GM19372 (cell line): Measurements from ENCODE around the gene RNU1-4.
"Not testable (repeated sequence)": the region's sequence is repeated elsewhere in the genome, so short reads cannot be mapped to it uniquely, and the experiment has no call there.

ENCODE experiments used
- ATAC-seq: cut with Tn5 transposase; IDR thresholded peaks from one replicate; pipeline ENCODE4 v1.9.1; 2021; ENCODE audit warnings: mild to moderate bottlenecking, low read depth, moderate library complexity; ENCODE audit not compliant: unreplicated experiment

Gene RNU1-4

DNA sequence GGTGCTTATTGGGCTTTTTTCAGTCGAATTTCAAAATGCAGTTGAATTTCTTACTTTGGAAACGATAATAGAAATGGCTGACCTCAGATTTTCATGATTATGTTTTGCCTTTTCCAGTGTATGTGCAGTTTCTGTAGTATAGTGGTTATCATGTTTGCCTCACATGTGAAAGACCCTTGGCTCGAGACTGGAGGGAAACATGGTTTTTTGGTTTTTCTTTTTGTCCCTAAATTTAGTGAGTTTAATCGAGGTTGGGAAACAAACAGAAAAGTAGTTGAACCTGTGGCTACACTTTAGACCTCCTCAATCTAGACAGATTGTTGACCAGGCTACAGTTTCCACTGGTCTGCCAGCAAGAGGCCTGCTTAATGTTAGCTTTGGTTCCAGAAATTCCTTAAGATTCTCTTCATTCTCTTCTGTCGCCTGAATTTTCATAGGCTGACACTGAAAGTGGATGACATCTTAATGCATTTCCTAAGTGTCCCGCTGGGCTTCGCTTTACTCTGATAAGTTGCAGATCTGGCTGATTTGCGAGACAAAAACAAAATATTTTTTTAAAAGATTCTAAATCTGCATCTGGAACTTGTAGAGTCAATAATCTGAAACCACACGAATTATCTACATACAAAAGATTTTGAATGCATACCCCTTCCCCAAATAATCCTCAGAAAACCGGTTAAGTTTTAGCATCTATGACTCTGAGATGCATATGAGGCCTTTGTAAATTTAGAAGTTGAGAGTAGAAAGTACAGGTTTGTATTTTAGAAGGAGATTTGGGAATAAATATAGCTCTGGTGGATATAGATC is 14.7 kb upstream of the RNU1-4 start:
- ATAC-seq, result not testable (repeated sequence)

DNA sequence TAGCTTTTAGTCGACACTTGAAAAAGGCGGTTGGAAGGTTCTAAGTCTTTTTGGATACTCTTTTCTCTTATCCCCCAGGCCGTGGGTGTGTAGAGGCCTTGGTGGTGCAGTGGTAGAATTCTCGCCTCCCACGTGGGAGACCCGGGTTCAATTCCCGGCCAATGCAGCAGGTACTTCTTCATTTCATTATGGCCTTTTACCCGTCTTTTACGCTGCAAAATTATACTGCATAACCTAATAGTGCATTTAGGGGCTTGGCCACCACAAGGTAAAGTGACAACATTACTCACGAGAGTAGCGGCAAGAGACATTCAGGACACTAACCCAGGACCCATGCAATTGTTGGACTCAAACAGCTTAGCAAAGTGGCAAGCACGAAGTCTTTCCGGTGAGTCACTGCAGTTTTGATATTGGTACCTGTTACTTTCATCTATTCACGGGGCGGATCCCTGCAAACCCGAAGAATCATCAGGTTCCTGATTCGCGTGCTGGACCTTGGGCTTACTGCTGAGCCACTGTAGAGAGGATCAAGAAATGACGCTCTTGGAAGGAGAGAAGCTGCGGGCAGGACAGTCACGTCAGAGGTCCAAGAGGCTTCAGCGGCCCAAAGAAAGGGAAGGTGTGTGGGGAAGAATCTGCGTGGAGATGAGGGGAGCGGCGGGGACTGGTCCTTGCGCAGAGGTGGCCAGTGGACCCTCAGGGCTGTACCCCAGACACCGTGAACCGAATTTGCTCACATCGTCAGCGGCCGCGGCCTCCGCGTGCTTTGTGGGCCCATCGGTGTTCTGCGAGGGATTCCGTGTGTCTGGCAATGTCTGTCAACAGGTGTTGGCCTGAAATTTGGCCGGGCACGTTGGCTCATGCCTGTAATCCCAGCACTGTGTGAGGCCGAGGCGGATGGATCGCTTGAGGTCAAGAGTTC is 12.9 kb upstream of the RNU1-4 start:
- no peak for ATAC-seq

DNA sequence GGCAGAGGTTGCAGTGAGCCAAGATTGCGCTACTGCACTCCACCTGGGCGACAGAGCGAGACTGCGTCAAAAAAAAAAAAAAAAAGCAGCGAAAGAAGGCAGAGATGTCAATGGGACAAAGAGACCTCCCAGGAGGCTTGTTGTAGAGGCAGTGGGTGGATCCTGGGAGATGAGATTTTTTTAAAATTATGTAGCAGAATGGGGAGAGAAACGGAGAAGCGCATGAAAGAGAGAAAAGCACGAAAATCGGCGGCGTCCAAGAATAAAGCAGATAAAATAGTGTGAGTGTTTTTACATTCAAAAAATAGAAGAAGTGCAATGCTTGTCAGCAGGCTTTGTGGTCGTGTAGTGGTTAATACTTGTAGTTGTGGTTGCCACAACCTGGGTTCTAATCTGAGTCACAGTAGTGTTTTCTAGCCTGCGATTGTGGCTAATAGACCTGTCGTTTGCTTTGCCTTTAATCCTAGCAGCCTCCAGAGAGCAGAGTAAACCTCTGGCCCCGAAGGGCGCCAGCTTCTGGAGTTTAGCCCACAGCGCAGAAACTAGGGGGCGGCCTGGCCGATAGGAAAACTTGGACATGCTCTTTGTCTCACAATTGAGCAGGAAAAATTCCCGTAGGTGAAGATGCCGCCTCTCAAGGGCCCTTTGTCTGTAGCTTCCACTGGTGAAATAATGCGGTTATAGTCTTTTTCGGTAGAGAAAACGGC is 11.9 kb upstream of the RNU1-4 start:
- ATAC-seq, result not testable (repeated sequence)

DNA sequence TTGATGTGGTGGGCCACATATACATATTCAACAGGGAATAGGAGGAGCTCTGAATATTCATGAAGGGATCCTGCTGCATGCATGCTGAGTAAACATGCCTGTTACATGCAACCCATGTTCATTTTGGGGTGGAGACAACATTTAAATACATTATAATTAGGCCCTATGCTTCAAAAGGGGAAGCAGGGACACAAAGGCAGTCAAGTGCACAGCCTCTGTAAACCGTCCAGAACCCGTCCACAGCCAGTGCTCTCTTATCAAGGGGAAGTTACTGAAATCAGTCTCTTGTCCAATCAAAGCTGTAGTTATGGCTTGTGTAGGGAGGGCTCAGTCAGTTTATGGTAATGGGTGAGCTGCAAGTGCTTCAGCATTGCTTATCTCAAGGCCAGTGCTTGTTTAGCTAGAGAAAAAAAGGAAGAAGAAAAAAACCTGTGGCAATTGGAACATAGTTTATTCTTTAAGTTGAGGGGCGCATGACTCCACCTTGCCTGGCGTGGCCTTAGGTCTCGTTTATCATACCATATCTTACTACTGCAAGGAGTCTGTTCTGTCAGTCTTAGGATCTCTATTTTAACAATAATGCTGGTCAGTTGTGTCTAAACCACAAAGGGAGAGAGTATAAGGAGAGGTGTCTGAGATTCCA is 7.9 kb upstream of the RNU1-4 start:
- not testable (repeated sequence) for ATAC-seq

DNA sequence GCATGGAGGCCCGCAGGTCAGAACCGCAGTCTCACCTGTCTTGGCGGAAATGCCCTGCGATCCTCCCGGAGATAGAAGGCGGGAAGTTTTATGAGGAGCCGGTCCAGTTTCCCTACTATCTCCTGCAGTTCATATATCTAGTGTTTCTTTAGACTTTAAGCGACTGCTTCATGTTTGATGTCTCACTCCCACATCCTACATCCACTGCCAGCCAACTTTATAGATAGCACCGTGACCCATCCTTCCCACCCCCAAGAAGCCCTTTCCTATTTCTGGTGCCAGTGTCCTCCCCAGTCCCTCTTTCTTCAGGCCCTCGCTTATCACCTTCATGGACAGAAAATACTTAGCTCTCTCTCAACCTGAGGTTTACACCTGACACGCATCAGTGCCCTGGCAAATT is 914 bp downstream of the RNU1-4 start:
- not testable (repeated sequence) for ATAC-seq

DNA sequence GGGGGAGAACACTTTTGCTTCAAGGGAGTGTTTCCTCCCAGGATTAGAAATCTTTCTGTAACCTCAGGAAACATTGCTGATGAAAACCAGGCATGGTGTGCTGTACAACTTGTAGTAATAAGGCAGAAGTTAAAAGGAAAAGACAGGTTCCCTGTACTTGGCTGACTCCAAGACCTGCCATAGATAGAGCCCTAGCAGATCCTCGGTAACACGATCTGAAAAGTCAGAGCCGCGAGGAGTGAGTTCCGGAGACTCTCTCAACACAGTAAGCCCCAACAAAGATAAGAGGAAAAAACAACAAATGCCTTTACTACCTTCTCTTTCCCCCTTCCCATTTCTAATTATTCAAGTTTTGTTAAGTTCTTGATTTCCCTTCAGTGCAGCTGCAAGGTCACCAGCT is 7.3 kb downstream of the RNU1-4 start:
- ATAC-seq, result not testable (repeated sequence)

DNA sequence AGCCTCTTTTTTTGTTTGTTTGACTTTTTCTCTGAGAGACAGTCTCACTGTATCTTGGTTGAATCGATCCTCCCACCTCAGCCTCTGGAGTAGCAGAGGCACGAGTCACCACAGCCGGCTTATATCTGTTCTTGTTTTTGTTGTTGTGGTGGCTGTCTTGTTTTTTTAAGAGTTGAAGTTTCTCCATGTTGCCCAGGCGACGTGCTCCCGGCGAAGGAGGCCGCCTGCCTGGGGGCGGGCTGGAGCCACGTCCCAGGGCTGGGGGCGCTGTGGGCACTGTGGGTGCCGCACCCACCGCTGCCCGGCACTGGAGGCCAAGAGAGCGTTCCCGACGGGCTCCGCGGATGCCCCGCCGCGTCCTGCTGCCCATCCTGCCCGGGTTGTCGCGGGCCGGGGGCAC is 8.4 kb downstream of the RNU1-4 start:
- ATAC-seq, result not testable (repeated sequence)

DNA sequence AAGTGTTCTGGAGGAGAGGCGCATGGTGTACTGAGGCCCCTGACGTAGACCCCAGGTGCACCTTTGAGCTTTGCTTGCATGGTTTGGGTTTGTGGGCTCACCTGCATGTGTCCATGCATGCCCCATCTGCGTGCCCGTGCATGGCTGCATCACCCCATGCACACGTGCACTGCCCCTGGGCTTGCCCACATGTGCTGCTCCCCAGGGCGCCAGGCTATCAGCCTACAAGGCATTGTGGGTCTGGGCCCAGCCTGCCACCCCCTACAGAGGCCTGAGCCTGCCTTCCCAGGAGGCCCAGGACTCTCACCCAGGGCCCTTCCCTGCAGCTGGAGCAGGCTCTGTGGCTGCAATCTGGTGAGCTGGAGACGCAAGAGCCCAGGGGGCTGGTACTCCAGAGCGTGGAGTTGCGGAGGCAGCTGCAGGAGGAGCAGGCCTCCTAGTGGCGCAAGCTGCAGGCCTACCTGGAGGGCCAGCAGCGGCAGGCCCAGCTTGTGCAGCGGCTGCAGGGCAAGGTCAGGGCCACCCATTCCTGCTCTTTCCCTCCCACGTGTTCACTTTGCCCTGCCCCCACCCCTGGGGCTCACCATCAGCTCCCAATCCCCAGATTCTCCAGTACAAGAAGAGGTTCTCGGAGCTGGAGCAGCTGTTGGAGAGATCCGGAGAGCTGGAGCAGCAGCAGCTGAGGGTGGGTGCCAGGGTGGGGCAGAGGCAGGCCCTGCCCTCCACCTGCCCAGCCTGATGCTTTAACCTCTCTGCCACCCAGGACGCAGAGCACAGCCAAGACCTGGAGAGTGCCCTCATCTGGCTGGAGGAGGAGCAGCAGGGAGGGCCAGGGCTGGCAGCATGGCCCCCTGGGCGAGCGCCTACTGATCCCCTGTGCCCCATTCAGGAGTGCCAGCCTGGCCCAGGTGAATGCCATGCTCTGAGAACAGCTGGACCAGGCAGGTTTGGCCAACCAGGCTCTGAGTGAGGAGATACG is 9.9 kb downstream of the RNU1-4 start:
- not testable (repeated sequence) for ATAC-seq

DNA sequence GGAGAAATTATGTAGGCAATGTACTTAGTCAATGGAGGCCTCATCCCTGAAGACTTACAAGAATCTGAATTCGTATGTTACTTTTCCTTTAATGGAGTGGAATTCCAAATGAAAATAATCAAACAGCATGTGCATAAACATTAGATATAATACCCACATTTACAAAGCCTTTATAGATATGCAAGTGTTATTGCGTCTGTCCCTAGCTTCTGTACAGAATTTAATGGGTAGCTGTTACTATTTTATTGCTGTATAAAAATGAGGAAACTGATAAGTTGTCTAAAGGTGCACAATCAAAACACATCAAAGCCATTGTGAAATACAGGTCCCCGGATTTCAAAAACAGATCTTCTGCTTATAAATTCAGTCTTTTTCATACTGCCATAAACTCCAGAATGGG is 12.5 kb downstream of the RNU1-4 start:
- ATAC-seq, result not testable (repeated sequence)

DNA sequence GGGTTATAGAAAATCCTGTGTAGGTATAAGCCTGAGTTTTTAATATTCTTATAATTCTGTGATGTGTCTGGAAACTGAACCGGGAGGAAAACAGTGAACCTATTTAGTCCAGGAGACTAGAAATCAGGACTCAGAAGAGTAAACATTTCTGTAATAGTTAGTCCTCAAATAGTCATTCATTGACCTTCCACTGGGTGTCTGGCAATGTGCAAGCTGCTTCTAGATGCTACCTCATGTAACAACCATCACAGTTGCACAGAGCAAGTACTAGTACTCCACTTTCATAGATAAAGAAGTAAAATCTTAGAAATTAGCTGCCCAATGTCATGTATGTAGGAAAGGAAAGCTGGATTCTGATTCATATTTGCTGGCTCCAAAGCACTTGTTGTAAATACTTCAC is 15.1 kb downstream of the RNU1-4 start:
- not testable (repeated sequence) for ATAC-seq

DNA sequence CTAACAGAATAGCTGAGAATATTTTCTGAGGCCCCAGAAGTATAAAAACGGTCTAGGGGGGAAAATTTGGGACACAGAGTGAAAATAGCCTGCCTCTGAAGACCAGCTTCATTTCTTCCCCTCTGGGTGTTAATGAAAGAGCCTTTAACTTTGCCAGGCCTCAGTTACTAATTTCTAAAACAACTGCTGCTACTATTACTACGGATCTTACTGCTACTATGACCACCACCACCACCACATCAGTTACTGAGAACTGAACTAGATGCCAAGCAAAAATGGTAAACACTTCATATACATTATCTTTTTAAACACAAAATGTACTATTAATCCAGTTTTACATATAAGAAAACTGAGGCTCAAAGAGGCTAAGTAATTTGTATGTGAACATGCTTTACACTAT is 15.6 kb downstream of the RNU1-4 start:
- ATAC-seq, result not testable (repeated sequence)

DNA sequence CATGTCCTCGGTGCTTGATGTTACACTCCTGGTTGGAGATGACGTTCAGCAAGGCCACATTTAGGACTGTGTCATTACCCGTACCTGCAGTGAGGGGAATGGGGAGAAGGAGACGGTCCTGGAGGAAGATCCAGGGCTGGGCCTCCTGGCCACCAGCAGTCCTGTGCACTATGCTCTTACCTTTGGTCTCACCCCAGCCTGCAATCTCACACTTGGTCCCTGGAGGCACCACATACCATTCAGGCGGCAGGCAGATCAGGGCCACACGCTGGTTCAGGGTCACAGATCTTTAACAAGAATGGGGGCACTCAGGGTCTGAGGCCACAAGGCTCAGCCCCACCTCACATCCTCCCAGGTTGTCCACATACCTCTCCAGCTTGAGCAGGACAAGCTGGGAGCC is 17.3 kb downstream of the RNU1-4 start:
- not testable (repeated sequence) for ATAC-seq

DNA sequence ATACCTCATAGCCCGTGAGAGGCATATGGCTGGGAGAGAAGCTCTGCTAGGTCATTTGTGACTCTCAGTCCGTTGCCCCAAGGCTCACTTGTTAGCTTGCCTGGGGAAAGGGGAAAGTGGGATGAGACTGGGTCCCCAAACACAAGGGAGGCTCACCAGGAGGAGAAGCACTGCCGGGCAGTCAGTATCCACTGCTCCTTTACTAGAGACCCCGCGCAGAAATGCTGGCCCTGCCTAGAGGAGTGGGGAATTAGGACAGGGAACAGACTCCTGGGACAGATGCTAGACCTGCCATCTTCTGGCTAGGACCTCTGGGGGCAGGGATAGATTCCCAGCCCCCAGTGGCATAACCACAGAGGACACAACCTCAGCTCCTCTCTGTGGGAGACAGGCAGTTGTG is 17.7 kb downstream of the RNU1-4 start:
- not testable (repeated sequence) for ATAC-seq

DNA sequence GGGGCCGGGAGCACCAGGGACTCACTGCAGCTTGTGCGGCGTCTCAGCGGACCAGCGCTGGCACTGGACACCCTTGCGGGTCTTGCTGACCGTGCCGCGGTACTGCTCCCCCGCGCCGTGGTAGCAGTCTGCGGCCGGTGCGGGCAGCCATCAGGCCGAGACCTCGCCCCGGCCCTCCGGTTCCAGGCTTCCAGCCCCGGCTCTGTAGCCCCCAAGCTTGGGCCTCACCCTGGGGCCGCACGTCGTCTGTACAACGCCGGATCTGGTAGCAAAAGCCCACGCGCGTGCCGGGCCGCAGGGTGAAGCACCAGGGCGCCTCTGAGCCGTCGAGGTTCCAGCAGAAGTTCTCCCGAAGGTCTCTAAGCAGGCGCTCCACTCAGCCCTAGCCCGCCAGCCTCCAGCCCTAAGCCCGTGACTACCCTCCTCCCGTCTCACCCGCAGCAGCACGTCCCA is 18.8 kb downstream of the RNU1-4 start:
- ATAC-seq, result not testable (repeated sequence)

DNA sequence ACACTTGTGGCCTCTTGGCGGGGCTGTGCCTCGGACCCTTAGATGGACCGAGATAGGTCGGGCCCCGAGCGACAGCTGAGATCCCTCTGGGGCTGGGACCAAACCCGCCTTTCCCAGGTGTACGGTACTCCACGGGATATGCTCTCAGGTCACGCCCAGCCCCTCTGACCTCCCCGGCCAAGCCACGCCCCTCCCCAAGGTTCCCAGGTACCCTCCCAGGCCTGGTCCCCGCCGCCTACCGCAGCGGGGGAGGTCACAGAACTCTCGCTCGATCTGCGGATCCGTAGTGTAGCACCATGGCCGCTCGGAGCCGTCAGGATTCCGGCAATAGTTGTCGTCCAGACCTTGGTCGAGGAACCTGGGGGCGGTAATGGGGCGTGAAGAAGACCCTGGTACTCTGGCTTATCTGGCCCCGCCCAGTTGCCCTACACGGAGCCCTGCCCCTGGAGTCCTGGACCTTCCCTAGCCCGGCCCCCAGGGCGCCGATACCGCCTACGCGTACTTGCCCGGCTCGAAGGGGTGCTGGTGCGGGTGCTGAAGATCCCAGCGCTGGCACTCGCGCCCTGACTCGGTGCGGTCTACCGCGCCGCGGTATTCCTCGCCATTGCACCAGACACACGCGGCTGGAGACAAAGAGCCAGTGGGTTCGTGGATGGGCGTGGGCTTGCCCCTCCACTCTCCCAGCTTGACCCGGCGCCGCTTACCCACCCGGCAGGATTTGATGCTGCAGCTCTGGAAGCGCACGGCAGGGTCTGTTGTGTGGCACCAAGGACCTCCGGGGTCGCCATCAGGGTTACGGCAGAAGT is 19.5 kb downstream of the RNU1-4 start:
- not testable (repeated sequence) for ATAC-seq

DNA sequence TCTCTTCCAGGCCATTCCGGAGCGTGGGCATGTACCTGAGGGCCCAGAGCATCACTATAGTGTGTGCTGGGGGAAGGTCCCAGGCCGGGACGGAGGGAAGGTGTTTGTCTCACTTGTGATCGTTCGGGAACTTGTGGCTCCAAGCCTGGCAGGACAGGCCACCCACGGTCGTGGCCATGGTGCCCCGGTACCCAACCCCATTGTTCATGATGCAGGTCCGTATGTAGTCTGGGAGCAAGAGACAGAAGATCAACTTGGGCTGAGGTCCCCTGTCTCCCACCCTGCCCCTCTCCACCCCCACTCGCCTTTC is 20.1 kb downstream of the RNU1-4 start:
- not testable (repeated sequence) for ATAC-seq

DNA sequence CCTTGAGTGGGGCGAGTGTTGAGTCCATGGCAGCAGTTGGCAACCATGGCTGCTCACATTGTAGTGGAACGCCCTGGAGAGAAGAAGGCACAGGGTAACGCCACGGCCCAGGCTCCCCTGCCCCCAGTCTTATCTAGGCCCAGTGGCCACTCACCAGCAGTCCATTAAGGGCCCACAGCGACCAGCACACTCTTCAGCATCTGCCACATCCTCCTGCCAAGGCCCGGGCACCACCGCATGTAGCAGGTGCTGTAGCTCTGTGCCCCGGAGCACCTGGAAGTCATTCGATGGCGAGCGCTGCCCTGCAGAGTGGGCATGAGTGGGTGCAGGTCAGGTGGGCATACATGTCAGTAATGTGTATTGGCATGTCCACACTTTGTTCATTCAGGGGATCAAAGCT is 20.5 kb downstream of the RNU1-4 start:
- ATAC-seq, result not testable (repeated sequence)

DNA sequence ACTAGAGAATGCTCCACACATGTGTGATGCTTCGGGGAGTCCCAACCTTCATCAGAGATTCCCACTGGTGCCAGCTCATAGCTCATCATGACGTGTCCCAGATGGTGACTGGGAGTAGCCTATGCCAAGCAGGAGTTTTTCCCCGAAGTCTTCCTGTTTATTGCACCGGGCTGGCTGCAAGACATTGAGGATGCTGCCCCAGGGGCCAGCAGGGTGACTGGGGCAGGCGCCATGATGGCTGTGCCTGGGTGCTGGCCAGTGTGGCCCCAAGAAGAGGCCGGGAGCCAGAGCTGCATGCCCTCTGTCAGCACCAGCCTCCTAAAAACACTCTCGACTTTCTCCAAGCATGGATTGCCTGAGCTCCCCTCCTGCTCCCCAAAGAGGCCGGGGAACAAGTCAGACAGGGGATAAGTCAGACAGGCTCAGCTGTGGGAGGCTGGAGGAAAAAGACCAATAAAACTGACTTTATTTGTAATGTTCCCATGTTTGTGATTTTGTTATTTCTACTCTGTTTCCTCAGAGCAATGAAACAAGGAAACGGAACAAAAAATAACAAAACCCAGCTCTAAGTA is 24.0 kb downstream of the RNU1-4 start:
- ATAC-seq, result not testable (repeated sequence)
